ENCODE results near the gene RPL27A.

Gene RPL27A

GRCh38 chr11:8699903-8700302, 17.3 kb downstream of the RPL27A start:
- peak; percentile 66 for DNase-seq (ENCODE audit: low spot score)

- no peak for DNase-seq (ENCODE audit: low spot score)
These were observed 19.5 kb downstream of the RPL27A start for GRCh38 chr11:8701891-8702597.

- no peak for DNase-seq (ENCODE audit: low spot score)
These were observed 20.0 kb downstream of the RPL27A start for GRCh38 chr11:8702598-8702915.

- no peak for DNase-seq (ENCODE audit: low spot score)
These were observed 21.5 kb downstream of the RPL27A start for GRCh38 chr11:8704136-8704535.

GRCh38 chr11:8705146-8705545, 22.6 kb downstream of the RPL27A start:
- no peak for DNase-seq (ENCODE audit: low spot score)

GRCh38 chr11:8706673-8707432, 24.3 kb downstream of the RPL27A start:
- DNase-seq (ENCODE audit: low spot score): no peak

- no peak for DNase-seq (ENCODE audit: low spot score)
These were observed 25.1 kb downstream of the RPL27A start for GRCh38 chr11:8707541-8708191.

- peak; percentile 82 for DNase-seq (ENCODE audit: low spot score)
These were observed 26.5 kb downstream of the RPL27A start for GRCh38 chr11:8709002-8709672.

GRCh38 chr11:8709777-8710176, 27.2 kb downstream of the RPL27A start:
- no peak for DNase-seq (ENCODE audit: low spot score)

- DNase-seq (ENCODE audit: low spot score): no peak
These were observed 29.4 kb downstream of the RPL27A start for GRCh38 chr11:8711895-8712442.

GRCh38 chr11:8712506-8712905, 29.9 kb downstream of the RPL27A start:
- DNase-seq (ENCODE audit: low spot score): no peak

GRCh38 chr11:8713760-8714454, 31.3 kb downstream of the RPL27A start:
- no peak for DNase-seq (ENCODE audit: low spot score)

- no peak for DNase-seq (ENCODE audit: low spot score)
These were observed 32.1 kb downstream of the RPL27A start for GRCh38 chr11:8714622-8715225.

- DNase-seq (ENCODE audit: low spot score): no peak
These were observed 32.9 kb downstream of the RPL27A start for GRCh38 chr11:8715501-8715900.

- DNase-seq (ENCODE audit: low spot score): no peak
These were observed 34.9 kb downstream of the RPL27A start for GRCh38 chr11:8717544-8717875.

GRCh38 chr11:8717876-8718753, 35.5 kb downstream of the RPL27A start:
- peak; percentile 76 for DNase-seq (ENCODE audit: low spot score)

GRCh38 chr11:8719211-8719649, 36.6 kb downstream of the RPL27A start:
- DNase-seq (ENCODE audit: low spot score): peak; percentile 90

- no peak for DNase-seq (ENCODE audit: low spot score)
These were observed 37.1 kb downstream of the RPL27A start for GRCh38 chr11:8719721-8720120.

- DNase-seq (ENCODE audit: low spot score): no peak
These were observed 37.8 kb downstream of the RPL27A start for GRCh38 chr11:8720352-8720751.

GRCh38 chr11:8720868-8721608, 38.4 kb downstream of the RPL27A start:
- DNase-seq (ENCODE audit: low spot score): no peak
